A172 (cell line): ENCODE measurements around the gene EIF4E3. TPM values are rescaled to one million over a fixed set of nuclear protein-coding genes. Genes with fewer than 3 reads are reported as not detected.

ENCODE experiments used
- DNase-seq: peaks from one replicate; pipeline ENCODE4 v3.0.0-alpha.2; 2015; ENCODE audit warnings: low spot score
- total RNA-seq: library from RNA; depleted of rRNA; stranded (reverse); fragments of >200 nt; shearing (Covaris generic); gene quantifications from 2 replicates; pipeline ENCODE4 v1.2.3, GENCODE V29; 2014; rRNA removed

The EIF4E3 gene
- total RNA-seq, 1 experiment from 2014 or later: 1.6 TPM

DNA sequence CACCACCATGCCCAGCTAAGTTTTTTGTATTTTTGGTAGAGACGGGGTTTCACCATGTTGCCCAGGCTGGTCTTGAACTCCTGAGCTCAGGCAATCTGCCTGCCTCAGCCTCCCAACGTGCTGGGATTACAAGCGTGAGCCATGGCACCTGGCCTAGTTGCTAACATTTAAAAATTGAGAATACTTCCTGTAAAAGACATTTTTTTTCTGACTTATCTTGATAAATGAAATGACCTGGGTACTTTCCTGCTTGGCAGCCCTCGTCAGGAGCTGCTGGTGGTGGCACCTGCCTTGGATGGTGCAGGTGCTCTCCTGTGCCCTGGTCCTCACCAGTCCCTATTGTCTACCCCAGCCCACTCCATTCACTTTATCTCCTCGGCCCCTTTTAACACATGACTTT lies 74.8 kb downstream of the EIF4E3 start:
- no peak for DNase-seq

DNA sequence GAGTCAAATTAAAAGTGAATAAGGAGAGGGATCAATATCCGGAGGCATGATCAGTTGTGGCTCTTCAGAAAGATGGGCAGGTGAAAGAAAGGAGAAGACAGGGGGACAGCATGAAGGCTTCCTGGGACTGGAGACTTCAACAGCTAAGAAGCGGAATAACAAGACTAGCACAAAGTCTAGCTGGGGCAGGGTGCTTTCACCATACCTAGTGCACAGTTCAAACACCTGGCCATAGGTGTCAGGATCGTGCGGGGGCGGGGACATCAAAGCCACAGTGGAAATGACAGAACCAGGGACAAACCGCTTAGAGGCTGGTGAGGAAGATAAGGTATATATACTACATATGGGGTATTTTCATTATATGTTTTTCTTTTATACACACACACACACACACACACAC lies 75.4 kb downstream of the EIF4E3 start:
- no peak for DNase-seq

DNA sequence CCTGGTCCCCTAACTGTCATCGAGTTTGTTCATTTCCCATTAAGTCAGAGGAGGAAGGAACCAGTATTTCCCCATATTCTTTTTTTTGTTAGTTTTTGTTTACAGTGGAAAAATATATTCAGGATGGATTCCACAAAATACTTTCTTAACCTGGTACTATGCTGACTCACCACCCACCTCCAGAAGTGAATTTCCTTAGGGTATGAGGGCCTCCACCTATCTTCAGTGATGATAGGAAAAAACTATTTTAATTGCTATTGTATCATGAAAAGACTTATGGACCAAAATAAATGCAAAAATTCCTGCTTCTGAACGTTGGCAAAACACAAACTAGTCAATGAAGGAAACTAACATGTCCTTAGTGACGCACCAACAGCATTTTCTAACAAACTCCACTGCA lies 77.5 kb downstream of the EIF4E3 start:
- no peak for DNase-seq

DNA sequence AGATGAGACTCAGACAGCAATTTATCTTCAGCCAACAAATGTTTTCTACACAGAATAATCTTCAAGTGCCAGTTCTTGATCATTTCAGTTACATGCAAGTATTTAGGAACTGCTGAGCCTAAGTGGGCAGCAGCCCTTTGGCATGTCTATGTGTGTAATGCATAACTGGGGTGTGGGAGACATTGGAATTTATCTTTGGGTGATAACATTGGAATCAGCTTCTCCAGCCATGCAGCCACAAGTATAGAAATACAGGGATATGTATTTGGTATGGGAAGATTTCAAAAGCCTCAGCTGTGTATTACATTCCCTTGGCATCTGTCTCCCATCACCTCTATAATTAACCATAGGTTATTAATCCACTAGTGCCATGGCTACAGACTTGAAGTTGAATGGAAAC lies 78.2 kb downstream of the EIF4E3 start:
- DNase-seq: no peak

DNA sequence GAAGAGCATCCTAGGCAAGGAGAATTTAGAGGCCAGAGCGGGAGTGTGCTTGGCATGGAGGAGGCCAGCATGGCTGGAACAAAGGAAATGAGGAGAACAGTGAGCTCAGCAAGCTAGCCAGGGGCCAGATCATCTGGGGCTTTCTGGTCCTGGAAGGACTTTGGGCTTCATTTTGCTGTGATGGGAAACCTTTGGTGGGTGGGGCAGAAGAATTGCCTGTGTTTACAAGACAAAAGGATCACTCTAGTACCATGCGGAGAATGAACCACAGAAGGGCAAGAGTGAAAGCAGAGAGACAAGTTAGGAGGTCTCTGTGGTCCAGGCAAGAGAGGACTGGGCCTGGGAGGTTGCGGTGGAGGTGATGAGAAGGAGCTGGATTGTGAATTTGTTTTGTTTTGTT lies 80.1 kb downstream of the EIF4E3 start:
- no peak for DNase-seq

DNA sequence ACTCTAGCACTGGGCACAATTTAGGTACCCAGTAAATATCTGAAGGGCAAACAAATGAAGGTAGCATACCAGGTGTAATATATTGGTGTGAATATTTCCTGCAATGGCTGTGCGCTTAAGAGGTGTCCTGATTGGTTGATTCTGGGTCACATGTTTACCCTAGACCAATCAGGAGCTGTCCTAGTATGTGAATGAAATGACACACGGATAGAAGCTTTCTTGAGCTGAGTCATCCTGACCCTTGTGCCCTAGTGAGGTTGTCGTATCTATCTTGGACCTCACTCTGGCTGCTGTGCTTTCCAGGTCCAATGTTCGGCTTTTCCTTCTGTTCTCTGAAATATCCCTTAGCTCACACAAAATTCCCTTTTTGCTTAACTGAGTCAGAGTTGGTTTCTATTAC lies 83.5 kb downstream of the EIF4E3 start:
- DNase-seq: peak; percentile 68

DNA sequence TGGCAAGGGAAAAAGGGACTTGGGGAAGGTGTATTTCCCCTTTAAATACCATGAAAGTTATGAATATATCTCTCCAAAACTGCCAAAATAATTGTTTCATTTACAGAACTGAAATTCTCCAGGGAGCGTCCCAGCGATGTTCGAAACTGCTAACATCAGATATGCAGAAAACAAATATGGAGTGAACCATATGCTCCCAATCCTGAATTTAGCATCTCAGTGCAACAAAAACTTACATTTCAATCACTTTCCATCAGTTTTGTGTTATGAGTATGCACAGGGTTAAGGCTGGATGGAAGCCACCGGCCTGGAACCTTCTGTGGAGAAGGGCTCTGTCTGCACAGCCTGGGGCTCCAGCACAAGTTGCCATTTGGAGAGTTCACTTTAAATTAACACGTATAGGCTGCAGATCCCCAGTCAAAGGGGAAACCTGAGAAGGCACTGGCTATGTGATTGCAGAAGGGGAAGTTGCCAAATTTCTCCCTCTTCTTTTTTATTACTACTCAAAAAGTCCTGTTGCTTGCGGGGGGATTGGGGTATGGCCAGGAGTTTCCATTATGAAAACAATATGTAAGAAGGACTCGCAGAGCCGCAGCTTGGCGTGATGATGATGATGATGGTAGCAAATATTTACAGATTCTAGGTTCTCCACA lies 84.7 kb downstream of the EIF4E3 start:
- DNase-seq: no peak

DNA sequence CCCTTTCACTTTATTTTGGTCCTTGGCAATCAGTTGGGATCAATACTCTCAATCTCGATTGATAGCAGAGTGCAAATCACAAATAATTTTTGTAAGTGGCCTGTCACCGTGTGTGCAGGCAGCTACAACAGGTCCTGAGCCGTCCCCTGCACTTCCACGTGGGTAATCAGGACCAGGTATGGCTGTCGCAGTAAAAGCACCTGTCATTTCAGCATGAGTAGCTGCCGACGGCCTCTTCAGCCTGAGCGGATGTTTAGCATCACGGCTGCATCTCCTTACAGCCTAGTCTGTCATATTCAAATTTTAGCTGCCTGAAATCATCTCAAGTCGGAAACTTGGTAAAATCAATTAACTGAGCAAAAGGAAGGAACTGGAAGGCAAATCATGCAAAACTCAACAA lies 88.7 kb downstream of the EIF4E3 start:
- DNase-seq: no peak

DNA sequence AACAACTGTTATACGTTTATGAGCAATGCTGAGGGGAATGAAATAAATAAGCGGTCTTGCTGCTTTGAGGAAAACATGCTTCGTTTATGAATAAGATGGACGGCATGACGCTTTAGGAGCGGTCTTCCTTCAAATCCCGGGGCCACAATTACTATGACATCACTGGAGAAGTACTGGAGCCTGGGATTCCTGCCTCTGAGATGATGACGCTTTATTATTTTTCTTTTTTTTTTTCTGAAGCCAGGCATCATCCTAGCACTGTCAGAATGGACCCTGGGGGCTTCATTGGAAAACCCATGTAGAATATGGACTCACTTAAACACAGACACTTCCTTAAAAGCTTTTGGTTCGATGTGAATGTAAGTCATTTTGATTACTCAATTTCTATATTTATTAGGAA lies 89.2 kb downstream of the EIF4E3 start:
- DNase-seq: no peak

DNA sequence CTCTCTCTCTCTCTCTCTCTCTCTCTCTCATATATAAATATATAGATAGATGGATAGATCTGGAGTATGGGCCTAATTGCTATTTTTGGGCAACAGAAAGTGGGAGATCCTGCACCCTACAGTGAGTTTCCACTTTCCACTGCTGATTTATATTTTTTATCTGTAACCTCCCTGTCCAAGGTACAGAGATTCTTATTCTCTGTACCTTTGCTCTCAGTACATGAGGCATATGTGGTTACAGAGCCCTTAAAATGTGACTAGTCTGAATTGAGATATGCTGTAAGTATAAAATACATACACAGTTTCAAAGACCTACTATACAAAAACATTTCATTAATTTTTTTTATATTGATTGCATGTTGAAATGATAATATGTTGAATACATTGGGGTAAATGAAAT lies 90.5 kb downstream of the EIF4E3 start:
- no peak for DNase-seq

DNA sequence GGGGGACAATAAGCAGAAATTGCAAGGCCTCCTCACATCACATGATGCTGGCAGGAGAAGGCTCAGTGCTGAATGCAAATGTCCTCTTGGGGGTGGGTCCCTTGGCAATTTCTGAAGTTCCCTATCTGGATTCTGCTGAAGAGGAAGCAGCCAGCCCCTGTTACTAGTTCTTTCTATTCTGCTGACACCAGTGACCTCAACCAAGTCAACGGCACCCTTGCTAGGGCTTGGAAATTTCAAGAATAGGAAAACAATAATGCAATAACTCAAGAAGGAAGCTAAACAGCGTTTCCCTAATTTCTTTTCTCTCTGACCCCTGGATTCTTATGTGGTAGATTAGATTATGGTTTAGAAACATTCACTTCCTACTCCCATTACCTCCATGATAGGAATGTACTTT lies 95.5 kb downstream of the EIF4E3 start:
- no peak for DNase-seq

DNA sequence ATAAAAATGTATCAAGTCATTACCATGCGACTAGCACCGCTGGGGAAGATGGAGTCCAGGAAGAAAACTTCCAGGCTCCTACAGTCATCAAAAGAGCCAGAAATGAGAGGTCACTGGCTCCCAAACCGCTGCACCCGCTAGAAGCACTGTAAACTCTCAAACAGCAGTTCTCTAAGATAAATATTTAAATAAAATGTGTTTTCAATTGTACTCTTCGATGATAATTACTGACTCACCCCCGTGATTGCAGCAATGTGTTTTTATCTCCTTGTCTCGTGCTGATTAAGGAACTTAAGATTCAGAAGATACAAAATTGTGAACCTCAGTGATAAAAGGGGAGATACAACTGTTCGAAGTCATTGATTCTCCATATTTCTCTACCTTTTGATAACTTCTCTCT lies 95.9 kb downstream of the EIF4E3 start:
- DNase-seq: no peak

DNA sequence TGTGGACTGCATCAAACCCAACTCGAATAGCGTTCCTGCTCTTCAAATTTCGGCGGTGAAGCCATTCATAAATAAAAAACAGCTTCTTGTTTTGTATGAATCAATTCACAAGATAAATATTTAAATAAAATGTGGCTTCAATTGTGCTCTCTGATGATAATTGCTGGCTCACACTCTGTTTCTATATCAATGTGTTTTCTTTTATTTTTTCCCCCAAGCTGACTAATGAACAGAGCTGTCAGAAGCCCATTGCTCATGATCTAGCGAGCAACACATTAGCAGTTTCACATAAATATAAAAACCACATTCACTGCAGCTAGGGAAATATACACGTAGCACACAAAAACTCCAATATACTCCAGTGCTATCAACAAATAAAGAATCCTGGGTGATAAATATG lies 96.7 kb downstream of the EIF4E3 start:
- no peak for DNase-seq

DNA sequence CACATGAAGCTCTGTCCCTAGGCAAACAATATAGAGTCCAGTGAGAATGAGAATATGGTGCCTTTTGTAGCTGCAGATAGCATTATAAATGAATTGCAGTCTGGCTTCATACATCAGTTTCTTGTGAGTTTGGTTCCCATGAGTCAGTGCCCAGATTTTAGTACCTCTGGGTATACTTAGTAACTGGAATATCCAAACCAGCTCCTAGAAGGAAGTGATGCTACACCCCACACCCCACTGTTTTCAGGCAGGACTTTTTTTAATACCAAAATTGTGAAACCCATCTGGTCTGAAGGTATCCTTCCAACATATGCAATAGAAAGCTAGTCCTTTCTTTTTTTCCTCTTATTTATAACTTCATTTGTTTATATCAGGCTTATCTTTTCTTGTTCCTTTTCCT lies 99.5 kb downstream of the EIF4E3 start:
- DNase-seq: no peak

Other genes with a start within 250 kb of the EIF4E3 start
- 10.3 and 16.1 TPM in 2 replicates for gene FOXP1, start 141.7 kb downstream of the EIF4E3 start, total RNA-seq
- not detected in 2 replicates for gene GPR27, start 28.5 kb upstream of the EIF4E3 start, total RNA-seq
- gene PROK2, start 59.7 kb upstream of the EIF4E3 start, total RNA-seq: not detected in 2 replicates